ENCODE results near the gene SPACDR.

Gene SPACDR

DNA sequence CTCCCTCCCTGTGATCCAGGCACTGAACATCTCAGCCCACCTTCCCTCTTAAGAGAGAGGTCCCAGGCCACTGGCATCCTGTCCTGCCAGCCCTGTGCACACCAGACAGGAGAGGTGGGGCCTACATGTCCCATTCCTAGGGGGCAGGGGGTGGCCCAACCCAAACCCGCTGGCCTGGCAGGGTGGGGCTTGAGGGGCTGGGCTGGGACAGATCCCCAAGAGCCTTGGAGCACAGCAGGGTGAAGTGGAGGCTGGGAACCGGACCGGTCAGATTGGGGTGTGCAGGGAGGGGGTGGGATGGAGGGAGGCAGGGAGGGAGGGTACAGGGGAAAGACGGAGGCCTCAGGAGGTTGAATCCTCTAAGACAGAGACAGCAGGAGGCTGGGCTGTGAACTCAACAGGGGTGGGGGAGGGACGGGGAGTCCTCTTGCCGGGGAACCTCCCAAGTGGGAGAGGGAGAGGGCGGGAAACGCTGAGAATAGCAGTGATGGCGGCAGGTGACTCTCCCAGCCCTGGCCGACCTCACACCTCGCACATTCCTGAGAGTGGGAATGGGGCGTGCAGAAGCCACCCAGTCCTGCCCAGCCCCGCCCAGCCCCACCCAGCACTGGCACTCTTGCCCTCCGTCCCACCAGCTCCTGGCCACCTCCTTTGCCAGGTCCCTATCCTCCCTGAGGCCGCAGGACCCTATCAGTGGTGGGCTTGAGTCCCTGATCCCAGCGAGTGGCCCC, 8.2 kb upstream of the SPACDR start:
- ChIA-PET POLR2A (no interaction called here), CTCF (no interaction called here)
- TF ChIP-seq HDGF (IDR thresholded peaks at IDR 0.05; ENCODE audit: borderline replicate concordance) (no peak), FOXK2 (IDR thresholded peaks at IDR 0.05) (no peak), ELF4 (IDR thresholded peaks at IDR 0.05) (no peak), ARNT (IDR thresholded peaks at IDR 0.05) (no peak), ZNF384 (IDR thresholded peaks at IDR 0.05) (no peak), NFRKB (IDR thresholded peaks at IDR 0.05) (no peak), SP1 (IDR thresholded peaks at IDR 0.05) (no peak), FOXA1 (IDR thresholded peaks at IDR 0.05) (no peak), CTBP1 (IDR thresholded peaks at IDR 0.05; ENCODE audit: borderline replicate concordance) (no peak), FOXM1 (IDR thresholded peaks at IDR 0.05; ENCODE audit: borderline replicate concordance) (no peak), TARDBP (IDR thresholded peaks at IDR 0.05) (no peak), SUZ12 (IDR thresholded peaks at IDR 0.05) (no peak), BHLHE40 (IDR thresholded peaks at IDR 0.05; ENCODE audit: borderline replicate concordance) (no peak), L3MBTL2 (conservative IDR thresholded peaks at IDR 0.05) (no peak), LEF1 (IDR thresholded peaks at IDR 0.05; ENCODE audit: borderline replicate concordance) (no peak)
- TF ChIP-seq, protein P1, sequence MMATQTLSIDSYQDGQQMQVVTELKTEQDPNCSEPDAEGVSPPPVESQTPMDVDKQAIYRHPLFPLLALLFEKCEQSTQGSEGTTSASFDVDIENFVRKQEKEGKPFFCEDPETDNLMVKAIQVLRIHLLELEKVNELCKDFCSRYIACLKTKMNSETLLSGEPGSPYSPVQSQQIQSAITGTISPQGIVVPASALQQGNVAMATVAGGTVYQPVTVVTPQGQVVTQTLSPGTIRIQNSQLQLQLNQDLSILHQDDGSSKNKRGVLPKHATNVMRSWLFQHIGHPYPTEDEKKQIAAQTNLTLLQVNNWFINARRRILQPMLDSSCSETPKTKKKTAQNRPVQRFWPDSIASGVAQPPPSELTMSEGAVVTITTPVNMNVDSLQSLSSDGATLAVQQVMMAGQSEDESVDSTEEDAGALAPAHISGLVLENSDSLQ (IDR thresholded peaks at IDR 0.05) = no peak
- no peak for DNase-seq (ENCODE audit: extremely low spot score)

DNA sequence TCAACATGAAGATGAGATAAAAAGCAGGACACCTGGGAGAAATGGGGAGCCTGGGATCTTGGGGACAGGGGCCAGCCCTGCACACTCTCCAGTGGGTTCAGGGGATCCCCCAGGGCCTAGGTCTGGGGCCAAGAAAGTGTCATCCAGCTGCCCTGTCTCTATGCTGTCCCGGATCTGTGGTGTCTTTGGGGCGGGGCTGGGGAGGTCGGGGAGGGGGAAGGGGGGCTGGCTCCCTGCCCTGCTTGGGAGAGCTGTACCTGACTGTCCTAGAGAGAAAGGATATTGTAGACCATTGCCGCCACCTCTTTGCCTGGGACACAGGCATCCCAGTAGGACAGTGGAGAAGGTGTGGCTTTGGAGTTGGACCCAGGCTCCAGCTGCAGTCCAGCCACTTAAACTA, 7.0 kb upstream of the SPACDR start:
- POLR2A ChIA-PET = no interaction called here
- TF ChIP-seq, protein P1 (IDR thresholded peaks at IDR 0.05) = no peak
- TF ChIP-seq FOXA1 (IDR thresholded peaks at IDR 0.05) (no peak), ZNF384 (IDR thresholded peaks at IDR 0.05) (no peak), FOXK2 (IDR thresholded peaks at IDR 0.05) (no peak), ELF4 (IDR thresholded peaks at IDR 0.05) (no peak), FOXM1 (IDR thresholded peaks at IDR 0.05; ENCODE audit: borderline replicate concordance) (no peak), BHLHE40 (IDR thresholded peaks at IDR 0.05; ENCODE audit: borderline replicate concordance) (no peak), NFRKB (IDR thresholded peaks at IDR 0.05) (no peak), CTBP1 (IDR thresholded peaks at IDR 0.05; ENCODE audit: borderline replicate concordance) (no peak), TARDBP (IDR thresholded peaks at IDR 0.05) (no peak), ARNT (IDR thresholded peaks at IDR 0.05) (no peak), SUZ12 (IDR thresholded peaks at IDR 0.05) (no peak), HDGF (IDR thresholded peaks at IDR 0.05; ENCODE audit: borderline replicate concordance) (no peak), SP1 (IDR thresholded peaks at IDR 0.05) (no peak), L3MBTL2 (conservative IDR thresholded peaks at IDR 0.05) (no peak), LEF1 (IDR thresholded peaks at IDR 0.05; ENCODE audit: borderline replicate concordance) (no peak)
- CTCF ChIA-PET = no interaction called here

DNA sequence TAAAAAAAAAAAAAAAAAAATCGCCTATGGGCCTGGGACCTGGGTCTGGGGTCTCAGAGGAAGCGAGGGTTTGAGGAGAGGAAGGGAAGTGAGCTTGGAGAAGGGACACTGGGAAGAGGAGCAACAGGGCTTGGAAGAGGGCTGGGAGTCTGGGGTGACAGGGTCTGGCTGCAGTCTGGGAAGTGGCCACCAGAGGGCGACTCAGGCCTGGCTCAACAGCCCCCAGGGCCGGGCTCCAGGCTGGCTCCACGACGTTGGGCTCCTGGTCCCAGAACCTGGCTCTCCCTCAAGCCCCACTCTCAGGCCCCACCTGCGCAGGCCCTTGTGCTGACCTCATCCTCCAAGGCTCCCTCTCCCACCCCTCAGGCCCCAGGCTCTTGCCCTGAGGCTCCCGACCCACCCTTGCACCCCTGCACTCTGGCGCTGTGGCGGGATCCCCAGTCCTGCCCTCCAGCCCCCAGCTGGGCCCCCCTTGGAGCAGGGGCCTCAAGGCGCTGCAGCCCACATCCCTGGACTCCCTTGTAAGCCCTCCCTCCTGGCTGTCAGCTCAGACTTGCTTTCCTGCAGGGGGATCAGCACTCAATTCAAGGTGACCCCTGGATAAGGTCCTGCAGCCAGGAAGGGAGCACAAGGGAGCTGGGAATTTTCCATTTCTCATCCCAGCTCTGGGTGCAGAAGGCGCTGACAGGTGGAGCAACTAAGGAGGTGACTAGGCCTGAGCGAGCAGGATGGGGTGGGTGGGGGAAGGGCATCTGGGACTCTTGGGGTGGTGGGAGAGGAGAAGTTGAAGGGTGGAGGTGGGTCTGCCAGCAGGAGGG, 5.4 kb upstream of the SPACDR start:
- ChIA-PET POLR2A (interaction anchor here (0.8 to 1.6 kb wide), 4 partner anchors 10 to 405 kb away, joined by 3 to 5 read pairs (median 4); partner anchors contain the start of genes FBXO24, LRCH4, SRRT and TSC22D4), CTCF (interaction anchor here (0.5 to 1.5 kb wide), 9 partner anchors 9 to 95 kb away, joined by 3 to 13 read pairs (median 4); partner anchors contain the start of gene TSC22D4)
- DNase-seq (ENCODE audit: extremely low spot score) = peak; percentile 90
- TF ChIP-seq FOXK2 (IDR thresholded peaks at IDR 0.05) = no peak
- TF ChIP-seq HDGF (IDR thresholded peaks at IDR 0.05; ENCODE audit: borderline replicate concordance) = no peak
- no peak for TF ChIP-seq SP1 (IDR thresholded peaks at IDR 0.05)
- no peak for TF ChIP-seq TARDBP (IDR thresholded peaks at IDR 0.05)
- no peak for TF ChIP-seq LEF1 (IDR thresholded peaks at IDR 0.05; ENCODE audit: borderline replicate concordance)
- TF ChIP-seq CTBP1 (IDR thresholded peaks at IDR 0.05; ENCODE audit: borderline replicate concordance) = no peak
- TF ChIP-seq FOXM1 (IDR thresholded peaks at IDR 0.05; ENCODE audit: borderline replicate concordance) = no peak
- no peak for TF ChIP-seq ELF4 (IDR thresholded peaks at IDR 0.05)
- TF ChIP-seq ZNF384 (IDR thresholded peaks at IDR 0.05) = no peak
- no peak for TF ChIP-seq L3MBTL2 (conservative IDR thresholded peaks at IDR 0.05)
- TF ChIP-seq ARNT (IDR thresholded peaks at IDR 0.05) = no peak
- no peak for TF ChIP-seq BHLHE40 (IDR thresholded peaks at IDR 0.05; ENCODE audit: borderline replicate concordance)
- no peak for TF ChIP-seq FOXA1 (IDR thresholded peaks at IDR 0.05)
- no peak for TF ChIP-seq NFRKB (IDR thresholded peaks at IDR 0.05)
- no peak for TF ChIP-seq SUZ12 (IDR thresholded peaks at IDR 0.05)
- TF ChIP-seq, protein P1 (IDR thresholded peaks at IDR 0.05) = no peak

More for the DNA sequence above, 7.0 kb upstream of the SPACDR start:
- no peak for DNase-seq (ENCODE audit: extremely low spot score)

DNA sequence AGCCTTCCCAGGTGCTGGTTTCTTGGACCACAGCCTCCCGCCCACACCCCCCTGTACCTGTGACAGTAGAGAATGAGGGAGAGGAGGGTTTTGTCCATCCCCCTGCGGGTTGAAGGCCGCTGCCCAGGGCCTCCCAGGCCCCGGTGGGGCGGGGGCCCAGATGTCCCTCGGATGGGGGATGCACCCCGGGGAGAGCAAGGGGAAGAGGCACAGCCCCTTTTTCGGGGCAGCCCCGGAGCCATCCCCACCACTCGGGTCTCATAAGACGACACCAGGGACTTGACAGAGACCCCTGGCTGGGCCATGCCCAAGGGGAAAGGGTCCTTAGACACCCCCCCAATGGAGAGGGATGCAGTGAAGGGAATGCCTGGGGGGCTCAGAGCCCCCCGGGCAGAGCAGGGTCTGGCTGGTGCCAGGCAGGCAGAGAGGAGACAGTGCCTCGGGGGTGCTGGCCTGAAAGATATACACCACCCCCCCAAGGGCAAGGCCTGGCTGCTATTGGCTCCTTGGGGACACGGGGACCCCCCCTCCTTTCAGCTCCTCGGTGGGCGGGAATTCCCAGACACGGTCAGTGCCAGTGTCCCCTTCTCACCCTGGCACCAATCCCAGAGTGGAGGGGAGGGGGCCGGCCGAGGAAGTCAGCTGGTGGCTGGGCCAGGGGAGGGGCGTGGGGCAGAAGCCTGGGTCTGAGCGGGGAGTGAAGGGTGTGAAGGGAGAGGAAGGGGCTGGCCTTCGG, 3.7 kb upstream of the SPACDR start:
- ChIA-PET CTCF (interaction anchor here (1.2 kb wide), 1 partner anchor 97 kb away, joined by 4 read pairs; no protein-coding TSS in a partner anchor), POLR2A (no interaction called here)
- no peak for DNase-seq (ENCODE audit: extremely low spot score)
- TF ChIP-seq FOXA1 (IDR thresholded peaks at IDR 0.05) (no peak), L3MBTL2 (conservative IDR thresholded peaks at IDR 0.05) (no peak), BHLHE40 (IDR thresholded peaks at IDR 0.05; ENCODE audit: borderline replicate concordance) (no peak), NFRKB (IDR thresholded peaks at IDR 0.05) (no peak), FOXK2 (IDR thresholded peaks at IDR 0.05) (no peak), SP1 (IDR thresholded peaks at IDR 0.05) (no peak), CTBP1 (IDR thresholded peaks at IDR 0.05; ENCODE audit: borderline replicate concordance) (no peak), LEF1 (IDR thresholded peaks at IDR 0.05; ENCODE audit: borderline replicate concordance) (no peak), FOXM1 (IDR thresholded peaks at IDR 0.05; ENCODE audit: borderline replicate concordance) (no peak)

Measured in HEK293T (cell line).